HepG2 (cell line): ENCODE results near the gene EPHA10. TPM values are rescaled to one million over a fixed set of nuclear protein-coding genes. Genes with fewer than 3 reads are reported as not detected.
A peak's percentile ranks its signal among the peaks of the same experiment; 100 is the strongest.

Source experiments
- CBX1 ChIP-seq: IDR thresholded peaks from one replicate; pipeline ENCODE4 v1.6.1; 2016; ENCODE audit warnings: antibody characterized with exemption, low read depth
- CCDC6 ChIP-seq: sonication (generic); formaldehyde crosslinking; IDR thresholded peaks from 2 replicates; pipeline ENCODE4 v1.8.1; 2022; ENCODE audit warnings: mild to moderate bottlenecking, missing genetic modification reagents, moderate library complexity
- CENPBD1 ChIP-seq: sonication (generic); formaldehyde crosslinking; IDR thresholded peaks from 2 replicates; pipeline ENCODE4 v1.8.0; 2022; ENCODE audit warnings: missing genetic modification reagents, low read depth, mild to moderate bottlenecking, borderline replicate concordance
- DMAP1 ChIP-seq: IDR thresholded peaks from 2 replicates; pipeline ENCODE4 v1.6.1; 2016
- E2F1 ChIP-seq: sonication (generic); formaldehyde crosslinking; IDR thresholded peaks from 2 replicates; pipeline ENCODE4 v1.5.0; 2020; ENCODE audit warnings: missing genetic modification reagents
- ETV6 ChIP-seq: sonication (generic); formaldehyde crosslinking; conservative IDR thresholded peaks from 2 replicates; pipeline ENCODE4 v1.4.0; 2020; ENCODE audit warnings: missing genetic modification reagents
- FOXA3 ChIP-seq: IDR thresholded peaks from 2 replicates; pipeline ENCODE4 v1.6.1; 2016; ENCODE audit warnings: missing genetic modification reagents, missing compliant biosample characterization
- HDAC1 ChIP-seq: sonication (generic); formaldehyde crosslinking; IDR thresholded peaks from 2 replicates; pipeline ENCODE4 v1.5.1; 2020; ENCODE audit warnings: mild to moderate bottlenecking, missing genetic modification reagents
- HNF1A ChIP-seq, 2 experiments: sonication (generic) in 1 of 2; formaldehyde crosslinking in 1 of 2; IDR thresholded peaks; 2 replicates each; pipeline versions ENCODE4 v1.4.0 to v1.6.1; 2016 to 2020; ENCODE audit warnings: borderline replicate concordance in 1 of 2, low read depth in 1 of 2, mild to moderate bottlenecking in 1 of 2, missing genetic modification reagents in 1 of 2
- KDM4B ChIP-seq: sonication (generic); formaldehyde crosslinking; IDR thresholded peaks from 2 replicates; pipeline ENCODE4 v1.4.0; 2020; ENCODE audit warnings: missing genetic modification reagents
- KLF6 ChIP-seq: IDR thresholded peaks from 2 replicates; pipeline ENCODE4 v1.8.0; 2016; ENCODE audit warnings: missing biosample characterization, missing genetic modification reagents
- MXD1 ChIP-seq: sonication (generic); formaldehyde crosslinking; IDR thresholded peaks from 2 replicates; pipeline ENCODE4 v1.4.0; 2020; ENCODE audit warnings: mild to moderate bottlenecking, missing genetic modification reagents
- NFE2L1 ChIP-seq: sonication (generic); formaldehyde crosslinking; IDR thresholded peaks from 2 replicates; pipeline ENCODE4 v1.4.0; 2020; ENCODE audit warnings: missing genetic modification reagents, mild to moderate bottlenecking, borderline replicate concordance
- PAWR ChIP-seq: sonication (generic); formaldehyde crosslinking; IDR thresholded peaks from 2 replicates; pipeline ENCODE4 v1.4.0; 2020; ENCODE audit warnings: missing genetic modification reagents, mild to moderate bottlenecking, borderline replicate concordance
- PHF5A ChIP-seq: IDR thresholded peaks from one replicate; pipeline ENCODE4 v1.6.1; 2018; ENCODE audit warnings: low read depth, missing genetic modification reagents; ENCODE audit not compliant: unreplicated experiment
- SIN3B ChIP-seq: fragments of 150-350 bp; IDR thresholded peaks from 2 replicates; pipeline ENCODE4 v1.6.1; 2014; ENCODE audit warnings: low read length
- TAF1 ChIP-seq: sonication (generic); formaldehyde crosslinking; IDR thresholded peaks from 2 replicates; pipeline ENCODE4 v1.4.0; 2020; ENCODE audit warnings: missing genetic modification reagents
- TCF12 ChIP-seq, 2 experiments: fragments of 450-650 bp in 1 of 2; sonication (generic) in 1 of 2; formaldehyde crosslinking in 1 of 2; IDR thresholded peaks; 2 replicates each; pipeline versions ENCODE4 v1.6.1 to v1.8.0; 2017 to 2022; ENCODE audit warnings: antibody characterized with exemption in 1 of 2, mild to moderate bottlenecking in 1 of 2, missing genetic modification reagents in 1 of 2, moderate library complexity in 1 of 2
- ZBTB38 ChIP-seq: sonication (generic); formaldehyde crosslinking; IDR thresholded peaks from 2 replicates; pipeline ENCODE4 v1.5.1; 2020; ENCODE audit warnings: mild to moderate bottlenecking, missing genetic modification reagents
- ZNF468 ChIP-seq: sonication (generic); formaldehyde crosslinking; IDR thresholded peaks from 2 replicates; pipeline ENCODE4 v1.8.0; 2022; ENCODE audit warnings: mild to moderate bottlenecking, moderate library complexity, missing genetic modification reagents
- ZNF543 ChIP-seq: sonication (generic); formaldehyde crosslinking; IDR thresholded peaks from 2 replicates; pipeline ENCODE4 v1.4.0; 2020; ENCODE audit warnings: mild to moderate bottlenecking, missing genetic modification reagents
- ZNF562 ChIP-seq: sonication (generic); formaldehyde crosslinking; IDR thresholded peaks from 2 replicates; pipeline ENCODE4 v1.8.0; 2022; ENCODE audit warnings: missing genetic modification reagents, borderline replicate concordance
- ZNF746 ChIP-seq: sonication (generic); formaldehyde crosslinking; IDR thresholded peaks from 2 replicates; pipeline ENCODE4 v1.8.0; 2022; ENCODE audit warnings: mild to moderate bottlenecking, missing genetic modification reagents
- ZNF850 ChIP-seq: sonication (generic); formaldehyde crosslinking; conservative IDR thresholded peaks from 2 replicates; pipeline ENCODE4 v1.9.0; 2021; ENCODE audit warnings: mild to moderate bottlenecking, missing genetic modification reagents
- ZSCAN12 ChIP-seq: sonication (generic); formaldehyde crosslinking; IDR thresholded peaks from 2 replicates; pipeline ENCODE4 v1.9.0; 2021; ENCODE audit warnings: mild to moderate bottlenecking, missing genetic modification reagents
- polyA plus RNA-seq, 8 experiments: library from polyadenylated mRNA; depleted of rRNA in 3 of 8; stranded (reverse) in 7 of 8; unstranded in 1 of 8; fragments of >200 nt; fragmentation: Illumina TruSeq in 4 of 8; extraction: Trizol in 4 of 8; gene quantifications; 2 replicates each; pipeline versions ENCODE4 v1.2.1 to v1.2.3, GENCODE V29; 2011 to 2016; ENCODE audit warnings: low read depth in 4 of 8, missing spikeins in 1 of 8, mixed read lengths in 1 of 8; ENCODE audit not compliant: insufficient read depth in 1 of 8
- total RNA-seq, 5 experiments: library from RNA; depleted of rRNA; stranded (reverse); fragments of >200 nt; fragmentation: Illumina TruSeq; extraction: Trizol; gene quantifications; 2 replicates each; pipeline ENCODE4 v1.2.3, GENCODE V29; 2016; ENCODE audit warnings: low read depth in 1 of 5

Gene EPHA10
- total and polyA plus RNA-seq, 2 of the 13 experiments (the other 11 are each of a cell fraction or from before 2014, with no cell fraction given), result 0.11 to 0.58 TPM

- TF ChIP-seq CBX1, result no peak
- no peak for TF ChIP-seq ZNF468 (CRISPR knock-in tag)
- 0 out of 2 replicates have a peak, but pooled peaks have one; percentile 49 for TF ChIP-seq ZNF850 (CRISPR knock-in tag)
- TF ChIP-seq DMAP1 (CRISPR knock-in tag), result peak; percentile 49; the same call in 1 of the 2 replicates
- TF ChIP-seq MXD1, result peak; percentile 77
- TF ChIP-seq PHF5A (CRISPR knock-in tag), result no peak
- TF ChIP-seq PAWR (CRISPR knock-in tag), result no peak
- TF ChIP-seq ZNF562 (CRISPR knock-in tag), result 0 out of 2 replicates have a peak, but pooled peaks have one; percentile 22
- TF ChIP-seq KDM4B, result no peak
- no peak for TF ChIP-seq FOXA3 (CRISPR knock-in tag)
- no peak for TF ChIP-seq SIN3B
- no peak for TF ChIP-seq ETV6
- TF ChIP-seq ZSCAN12 (CRISPR knock-in tag), result no peak
- TF ChIP-seq E2F1, result no peak; the same call in 1 of the 2 replicates
- TF ChIP-seq TAF1 (CRISPR knock-in tag), result peak; percentile 52
- TF ChIP-seq CCDC6 (CRISPR knock-in tag), result no peak
- no peak for TF ChIP-seq ZNF543 (CRISPR knock-in tag)
- no peak for TF ChIP-seq TCF12 (IDR thresholded peaks at IDR 0.05)
- TF ChIP-seq TCF12 (CRISPR knock-in tag; IDR thresholded peaks at IDR 0.05), result no peak
- no peak for TF ChIP-seq NFE2L1 (CRISPR knock-in tag)
- peak; percentile 60; the same call in 1 of the 2 replicates for TF ChIP-seq ZBTB38 (CRISPR knock-in tag)
- TF ChIP-seq HDAC1 (CRISPR knock-in tag), result peak; percentile 44; the same call in 1 of the 2 replicates
- 0 out of 2 replicates have a peak, but pooled peaks have one; percentile 33 for TF ChIP-seq ZNF746 (CRISPR knock-in tag)
- TF ChIP-seq HNF1A (IDR thresholded peaks at IDR 0.05; ENCODE audit: low read depth), result no peak
- no peak for TF ChIP-seq HNF1A (CRISPR knock-in tag; IDR thresholded peaks at IDR 0.05; ENCODE audit: borderline replicate concordance)
- no peak for TF ChIP-seq CENPBD1
- 0 out of 2 replicates have a peak, but pooled peaks have one; percentile 1 for TF ChIP-seq KLF6
These were observed 29.0 kb upstream of the EPHA10 start, which contains the start of gene MANEAL (continued) for GRCh38 chr1:37793773-37794371.
